SKM-1 (cell line): Measurements from ENCODE around the gene PLA2G3.
"Not testable (repeated sequence)": the region's sequence is repeated elsewhere in the genome, so short reads cannot be mapped to it uniquely, and the experiment has no call there.

ENCODE experiments used
- DNase-seq: peaks from one replicate; lab custom pipeline; 2025; ENCODE audit not compliant: unreplicated experiment; lab: John Stamatoyannopoulos, UW

The PLA2G3 gene

DNA sequence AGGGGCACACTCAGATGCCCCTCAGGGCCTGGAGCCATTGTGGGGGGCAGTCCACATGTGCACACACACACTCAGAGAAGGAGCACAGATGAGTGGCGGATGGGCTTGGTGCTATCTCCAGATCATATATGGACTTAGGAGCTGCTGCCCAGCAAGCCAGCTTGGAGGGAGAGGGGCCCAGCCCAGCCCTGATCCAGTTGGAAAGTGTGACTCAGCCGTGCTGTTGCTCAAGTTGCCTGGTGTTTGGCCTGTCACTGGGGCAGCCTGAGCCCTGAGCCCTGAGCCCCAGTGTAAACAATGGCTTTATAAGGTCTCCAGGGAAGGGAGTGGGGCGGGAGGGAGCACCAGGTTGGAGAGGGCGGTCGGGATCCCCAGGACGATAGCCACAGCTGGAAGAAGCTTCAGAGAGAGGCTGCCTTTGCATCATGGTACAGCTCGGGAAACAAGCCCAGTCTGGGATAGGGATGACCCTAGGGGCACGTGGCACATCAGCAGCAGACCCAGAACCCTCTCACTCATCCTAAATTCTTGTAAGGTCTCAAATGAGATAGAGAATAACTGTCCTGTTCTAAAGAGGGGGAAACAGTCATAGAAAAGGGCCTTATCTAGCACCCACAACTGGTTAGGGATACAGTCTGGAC lies 37.7 kb downstream of the PLA2G3 start:
- no peak for DNase-seq

DNA sequence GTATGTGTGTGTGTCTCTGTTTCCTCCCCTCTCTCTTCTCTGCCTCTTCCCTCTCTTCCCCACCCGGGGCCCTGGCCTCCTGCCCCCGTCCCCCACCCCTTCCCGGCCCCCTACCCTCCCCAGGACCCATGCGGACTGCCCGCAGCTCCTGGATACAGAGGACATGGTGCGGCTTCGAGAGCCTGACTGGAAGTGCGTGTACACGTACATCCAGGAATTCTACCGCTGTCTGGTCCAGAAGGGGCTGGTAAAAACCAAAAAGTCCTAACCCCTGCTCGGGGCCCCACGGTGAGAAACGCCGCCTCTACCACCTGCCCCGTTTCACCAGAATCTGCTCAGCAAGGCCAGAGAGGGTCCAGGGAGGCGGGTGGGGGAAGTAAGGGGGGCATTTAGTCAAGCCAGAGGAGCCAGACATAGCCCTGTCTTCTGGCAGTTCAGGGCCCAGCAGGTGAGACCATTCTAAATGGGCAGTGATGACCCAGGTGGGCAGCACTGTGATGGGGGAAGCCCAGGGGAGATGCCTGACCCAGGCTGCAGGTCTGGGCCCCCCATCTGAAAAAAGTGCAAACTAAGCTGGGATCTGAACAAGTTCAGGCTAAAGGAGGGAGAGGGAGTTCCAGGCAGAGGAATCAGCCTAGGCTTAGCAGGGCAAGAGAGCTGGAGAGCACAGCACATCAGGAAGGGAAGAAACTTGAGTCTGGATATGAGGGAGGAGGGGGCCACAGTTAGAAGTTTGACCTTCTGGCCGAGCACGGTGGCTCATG lies 39.4 kb downstream of the PLA2G3 start:
- DNase-seq, result no peak

DNA sequence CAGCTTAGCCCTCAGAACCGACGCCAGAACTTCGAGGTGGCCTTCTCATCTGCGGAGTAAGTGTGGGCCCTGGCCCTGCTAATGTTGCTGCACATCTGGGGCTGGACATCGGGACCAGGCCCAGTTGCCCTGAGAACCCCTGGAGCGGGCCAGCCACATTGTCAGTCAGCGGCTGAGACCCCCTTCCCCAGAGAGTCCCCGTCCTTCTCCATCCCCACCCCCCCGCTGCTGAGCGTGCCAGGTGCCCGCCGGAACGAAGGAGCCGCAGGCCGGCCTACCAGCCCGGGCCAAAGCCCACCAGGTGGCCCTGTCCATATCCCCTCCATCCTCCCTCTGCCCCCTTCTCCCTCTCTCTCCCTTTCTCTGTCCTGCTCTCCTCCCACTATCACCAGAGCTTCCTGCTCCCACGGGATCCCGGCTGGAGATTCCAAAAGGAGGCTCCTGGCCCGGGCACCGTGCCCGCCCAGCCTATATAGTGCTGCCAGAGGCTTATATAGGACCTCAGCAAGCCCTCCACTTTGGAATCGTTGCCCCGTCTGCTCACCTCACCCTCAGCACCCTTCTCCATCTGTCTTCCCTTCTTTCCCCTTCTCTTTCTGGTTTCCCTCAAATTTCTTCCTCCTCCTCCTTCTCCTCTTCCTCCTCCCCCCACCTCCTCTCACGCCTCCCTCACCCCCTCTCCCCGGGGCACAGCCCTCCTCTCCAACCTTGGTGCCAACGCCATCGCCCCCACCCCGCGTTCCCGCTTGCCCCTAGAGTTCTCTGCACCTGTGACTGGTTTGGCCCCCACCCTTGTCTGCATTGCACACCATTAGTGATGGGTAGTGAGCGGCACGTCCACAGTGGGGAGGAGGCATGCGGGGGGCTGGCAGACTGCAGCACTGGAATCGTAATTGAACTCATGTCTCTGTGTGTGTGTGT lies 40.2 kb downstream of the PLA2G3 start:
- DNase-seq, result no peak

DNA sequence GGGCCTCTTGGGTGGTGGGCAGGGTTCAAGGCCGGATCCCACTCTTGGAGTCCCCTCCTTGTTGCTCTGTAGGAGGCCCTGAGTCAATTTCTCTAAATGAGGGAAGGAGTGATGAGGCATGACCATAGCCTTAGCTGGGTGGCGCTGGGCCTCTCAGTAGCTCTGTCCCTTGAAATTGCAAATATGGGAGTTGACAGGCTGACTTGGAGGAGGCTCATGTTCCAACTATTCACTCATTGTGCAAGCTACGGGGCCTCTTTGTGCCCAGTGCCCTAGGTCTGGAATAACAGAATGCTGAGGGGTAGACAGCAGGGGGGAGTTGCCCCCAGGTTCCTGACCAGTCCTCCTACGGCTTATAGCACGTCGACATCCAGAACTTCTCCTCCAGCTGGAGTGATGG lies 40.9 kb downstream of the PLA2G3 start:
- DNase-seq, result no peak

DNA sequence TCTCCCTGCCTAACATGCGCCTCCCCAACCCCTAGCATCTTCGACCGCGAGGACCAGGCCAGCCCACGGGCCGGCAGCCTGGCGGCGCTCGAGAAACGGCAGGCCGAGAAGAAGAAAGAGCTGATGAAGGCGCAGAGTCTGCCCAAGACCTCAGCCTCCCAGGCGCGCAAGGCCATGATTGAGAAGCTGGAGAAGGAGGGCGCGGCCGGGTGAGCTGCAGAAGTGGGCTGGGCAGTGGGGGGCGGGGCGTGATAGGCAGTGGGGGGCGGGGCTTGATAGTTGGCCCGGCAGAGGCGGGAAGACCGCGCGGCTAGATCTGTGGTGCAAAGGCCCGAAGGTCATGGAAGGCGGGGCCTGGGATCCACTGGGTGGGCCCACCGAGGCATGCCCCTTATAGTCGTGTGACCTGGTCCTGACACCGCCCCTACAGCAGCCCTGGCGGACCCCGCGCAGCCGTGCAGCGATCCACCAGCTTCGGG lies 41.6 kb downstream of the PLA2G3 start:
- no peak for DNase-seq

DNA sequence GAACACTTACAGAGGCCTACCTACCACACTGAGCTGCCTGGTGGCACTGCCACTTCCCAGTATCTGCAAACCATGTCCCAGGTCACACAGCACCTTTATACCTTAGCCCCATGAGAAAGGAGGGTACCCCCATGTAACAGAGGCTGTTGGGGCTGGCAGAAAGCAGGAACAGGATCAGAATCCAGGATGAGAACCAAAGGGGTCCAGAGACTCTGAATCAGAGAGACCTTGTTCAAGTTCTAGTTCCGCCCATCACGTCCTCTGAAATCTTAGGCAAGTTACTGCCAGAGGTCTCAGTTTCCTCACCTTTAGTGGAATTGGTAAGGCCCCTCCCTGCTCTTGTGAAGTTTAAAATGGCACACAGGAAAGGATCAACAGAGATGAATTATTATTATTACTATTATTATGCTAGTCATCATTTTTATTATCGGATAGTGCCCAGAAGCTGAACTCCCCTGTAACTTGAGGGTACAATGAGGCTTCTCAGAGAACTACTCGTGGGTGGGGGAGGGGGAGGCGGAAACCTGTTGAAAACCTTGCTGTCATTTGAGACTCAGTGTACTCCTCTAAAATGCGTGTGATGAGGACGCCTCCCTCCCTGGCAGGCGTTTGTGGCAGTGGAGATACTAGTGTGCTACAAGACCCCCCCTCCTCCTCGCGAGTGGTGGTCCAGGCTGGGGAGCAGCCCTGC lies 42.2 kb downstream of the PLA2G3 start:
- DNase-seq, result no peak

DNA sequence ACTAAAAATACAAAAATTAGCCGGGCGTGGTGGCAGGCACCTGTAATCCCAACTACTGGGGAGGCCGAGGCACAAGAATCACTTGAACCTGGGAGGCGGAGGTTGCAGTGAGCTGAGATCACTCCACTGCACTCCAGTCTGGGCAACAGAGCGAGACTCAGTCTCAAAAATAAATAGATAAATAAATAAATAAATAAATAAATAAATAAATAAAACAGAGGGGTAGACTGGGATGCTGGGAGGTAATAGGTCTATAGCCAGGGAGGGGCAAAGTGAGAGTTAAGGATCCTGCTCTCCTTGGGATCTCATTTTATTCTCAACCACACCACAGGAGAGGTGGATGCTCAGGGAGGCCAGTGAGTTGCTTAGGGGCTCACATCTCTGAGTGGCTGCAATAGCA lies 42.8 kb downstream of the PLA2G3 start:
- not testable (repeated sequence) for DNase-seq

DNA sequence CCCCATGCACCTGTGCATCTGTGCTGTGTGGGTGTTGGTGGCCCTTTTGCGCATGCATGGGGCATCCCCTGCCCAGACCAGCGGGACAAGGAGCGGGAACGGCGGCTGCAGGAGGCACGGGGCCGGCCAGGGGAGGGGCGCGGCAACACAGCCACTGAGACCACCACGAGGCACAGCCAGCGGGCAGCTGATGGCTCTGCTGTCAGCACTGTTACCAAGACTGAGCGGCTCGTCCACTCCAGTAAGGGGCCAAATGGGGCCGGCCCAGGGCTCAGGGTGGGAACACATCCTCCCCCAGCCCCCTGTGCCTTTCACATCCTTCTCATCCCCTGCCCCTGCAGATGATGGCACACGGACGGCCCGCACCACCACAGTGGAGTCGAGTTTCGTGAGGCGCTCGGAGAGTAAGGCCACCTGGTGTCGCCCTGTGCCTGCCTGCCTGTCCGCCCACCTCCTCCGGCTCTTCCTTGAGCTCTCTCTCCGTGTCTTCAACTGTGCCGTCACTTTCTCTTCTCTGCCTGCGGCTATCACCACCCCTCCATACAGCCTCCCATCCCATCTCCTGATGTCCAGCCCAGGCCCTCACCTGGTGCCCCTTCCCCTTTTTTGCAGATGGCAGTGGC lies 43.5 kb downstream of the PLA2G3 start:
- DNase-seq, result no peak

DNA sequence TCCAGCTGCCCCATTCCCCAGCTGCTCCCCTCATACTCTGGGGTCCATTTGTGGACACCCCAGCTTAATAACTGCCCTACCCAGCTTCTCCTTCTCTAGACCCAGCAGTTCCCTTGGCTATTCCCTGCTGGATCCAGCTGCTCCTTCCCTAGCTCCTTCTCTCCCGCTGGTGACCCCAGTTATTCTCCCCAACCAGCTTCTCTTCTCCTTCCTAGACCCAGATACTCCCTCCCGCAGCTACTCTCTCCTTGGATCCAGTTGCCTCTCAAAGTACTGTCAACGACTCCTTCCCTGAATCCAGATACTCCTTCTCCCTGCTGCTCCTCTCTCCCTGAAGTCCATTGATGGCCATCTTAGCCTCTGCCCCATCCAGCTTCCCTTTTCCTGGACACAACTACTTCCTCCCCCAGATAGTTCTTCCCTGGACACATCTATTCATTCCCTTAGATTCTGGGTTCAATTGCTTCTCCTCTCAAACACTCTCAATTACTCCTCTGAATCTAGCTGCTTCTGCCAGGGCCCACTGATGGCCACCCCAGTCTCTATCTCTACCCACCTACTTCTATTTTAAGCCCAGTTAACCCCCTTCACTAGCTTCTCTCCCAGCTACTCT lies 44.6 kb downstream of the PLA2G3 start:
- DNase-seq, result no peak

DNA sequence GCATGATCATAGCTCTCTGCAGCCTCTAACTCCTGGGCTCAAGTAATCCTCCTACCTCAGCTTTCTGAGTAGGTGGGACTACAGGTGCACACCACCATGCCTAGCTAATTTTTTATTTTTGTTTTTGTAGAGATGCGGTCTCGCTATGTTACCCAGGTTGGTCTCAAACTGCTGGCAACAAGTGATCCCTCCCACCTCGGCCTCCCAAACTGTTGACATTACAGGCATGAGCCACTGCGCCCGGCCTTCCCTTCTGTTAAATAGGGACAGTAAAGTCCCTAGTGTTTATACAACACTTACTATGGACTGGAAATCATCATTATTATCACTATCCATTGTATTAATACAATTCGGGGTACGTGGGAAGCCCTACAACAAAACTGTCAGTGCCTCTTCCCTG lies 45.6 kb downstream of the PLA2G3 start:
- no peak for DNase-seq

DNA sequence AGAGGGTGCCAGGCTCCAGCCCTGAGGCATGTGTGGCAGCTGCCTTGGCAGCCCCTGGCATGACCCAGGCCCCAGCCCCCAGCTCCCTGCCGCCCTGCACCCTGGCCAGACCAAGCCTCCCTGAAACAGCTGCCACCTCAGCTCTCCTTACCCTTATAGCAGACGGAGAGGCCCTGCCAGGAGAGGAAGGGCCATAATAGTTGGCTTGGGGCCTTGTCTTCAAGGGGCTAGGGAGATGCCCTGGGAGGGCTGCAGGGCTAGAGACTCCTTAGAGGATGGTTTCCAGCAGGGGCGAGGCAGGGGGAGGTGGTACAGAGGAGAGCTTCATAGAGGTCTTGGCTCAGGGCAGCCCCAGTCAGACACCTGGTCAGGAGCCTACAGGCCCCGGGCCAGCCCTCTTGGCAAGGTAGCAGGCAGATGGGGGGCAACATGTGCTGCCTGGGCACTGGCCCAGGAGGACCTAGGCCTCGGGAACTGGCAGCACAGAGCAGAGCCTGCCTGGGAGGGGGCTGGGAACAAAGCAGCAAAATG lies 46.2 kb downstream of the PLA2G3 start:
- DNase-seq, result no peak

DNA sequence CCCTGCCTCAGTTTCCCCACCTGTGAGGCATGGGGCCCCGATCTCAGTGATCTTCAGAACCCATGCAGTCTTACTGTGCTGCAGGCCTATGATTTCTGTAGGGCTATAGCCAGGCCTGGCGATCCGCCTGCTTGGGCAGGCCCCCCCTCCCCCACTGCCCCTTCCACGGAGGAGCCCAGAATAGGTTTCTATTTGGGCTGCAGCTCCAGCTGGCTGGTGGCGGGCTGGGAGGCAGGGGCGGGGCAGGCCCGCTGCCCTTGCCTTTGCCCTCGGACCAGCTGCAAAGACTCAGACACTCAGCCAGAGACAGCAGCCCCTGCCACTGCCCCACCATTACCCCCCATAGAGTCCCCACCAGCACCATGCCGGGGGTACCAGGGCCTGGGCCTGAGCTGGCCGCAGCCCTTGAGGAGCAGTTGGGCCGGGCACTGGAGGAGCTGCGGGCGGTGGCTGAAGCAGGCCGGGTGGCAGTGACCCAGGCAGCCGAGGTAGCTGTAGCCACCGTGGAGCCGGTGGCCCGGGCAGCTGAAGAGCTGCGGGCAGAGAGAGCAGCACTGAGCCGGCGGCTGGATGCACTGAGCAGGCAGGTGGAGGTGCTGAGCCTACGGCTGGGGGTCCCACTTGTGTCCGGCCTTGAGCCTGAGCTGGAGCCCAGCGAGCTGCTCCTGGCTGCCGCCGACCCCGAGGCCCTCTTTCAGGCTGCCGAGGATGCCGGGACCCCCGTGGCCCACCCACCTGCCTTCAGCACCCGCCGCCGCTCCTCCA lies 47.0 kb downstream of the PLA2G3 start:
- no peak for DNase-seq

DNA sequence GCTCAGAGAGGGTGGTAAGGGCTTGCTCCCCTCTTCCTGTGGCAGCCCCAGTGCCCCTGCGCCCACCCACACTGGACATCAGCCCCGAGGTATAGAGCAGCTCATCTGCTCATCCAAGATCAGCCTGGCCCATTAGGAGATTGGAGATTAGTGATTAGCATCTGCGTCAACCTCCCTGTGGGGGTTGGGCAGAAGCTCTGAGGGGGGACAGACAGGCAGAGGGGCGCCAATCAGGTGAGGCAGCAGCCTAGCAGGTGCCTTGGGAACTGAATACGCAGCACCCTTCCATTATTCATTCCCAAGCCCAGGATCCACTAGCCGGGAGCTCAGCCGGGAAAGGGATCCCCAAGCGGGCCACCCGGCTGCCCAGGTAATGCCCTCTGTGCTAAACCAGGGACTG lies 48.1 kb downstream of the PLA2G3 start:
- DNase-seq, result no peak

DNA sequence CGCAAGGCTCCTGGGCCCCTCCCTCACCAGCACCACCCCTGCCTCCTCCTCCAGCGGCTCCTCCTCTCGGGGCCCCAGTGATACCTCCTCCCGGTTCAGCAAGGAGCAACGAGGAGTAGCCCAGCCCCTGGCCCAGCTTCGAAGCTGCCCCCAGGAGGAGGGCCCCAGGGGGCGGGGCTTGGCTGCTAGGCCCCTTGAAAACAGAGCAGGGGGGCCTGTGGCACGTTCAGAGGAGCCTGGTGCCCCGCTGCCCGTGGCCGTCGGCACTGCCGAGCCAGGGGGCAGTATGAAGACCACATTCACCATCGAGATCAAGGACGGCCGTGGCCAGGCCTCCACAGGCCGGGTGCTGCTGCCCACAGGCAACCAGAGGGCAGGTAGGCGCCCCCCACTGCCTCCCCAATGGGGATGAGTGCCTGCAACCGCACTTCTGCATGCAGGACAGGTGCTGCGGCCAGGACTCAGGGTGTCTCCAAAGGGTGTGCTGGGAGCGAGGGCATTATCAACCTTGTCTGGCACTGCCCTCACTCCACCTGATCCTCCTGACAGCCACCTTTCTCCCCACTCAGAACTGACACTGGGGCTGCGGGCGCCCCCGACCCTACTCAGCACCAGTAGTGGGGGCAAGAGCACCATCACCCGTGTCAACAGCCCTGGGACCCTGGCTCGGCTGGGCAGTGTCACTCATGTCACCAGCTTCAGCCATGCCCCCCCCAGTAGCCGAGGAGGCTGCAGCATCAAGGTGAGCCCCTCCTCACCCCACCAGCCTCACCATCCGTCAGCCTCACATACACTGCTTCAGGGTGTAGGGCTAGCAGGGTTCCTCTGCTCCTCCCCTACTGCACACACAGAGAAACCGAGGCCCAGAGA lies 49.0 kb downstream of the PLA2G3 start:
- no peak for DNase-seq

DNA sequence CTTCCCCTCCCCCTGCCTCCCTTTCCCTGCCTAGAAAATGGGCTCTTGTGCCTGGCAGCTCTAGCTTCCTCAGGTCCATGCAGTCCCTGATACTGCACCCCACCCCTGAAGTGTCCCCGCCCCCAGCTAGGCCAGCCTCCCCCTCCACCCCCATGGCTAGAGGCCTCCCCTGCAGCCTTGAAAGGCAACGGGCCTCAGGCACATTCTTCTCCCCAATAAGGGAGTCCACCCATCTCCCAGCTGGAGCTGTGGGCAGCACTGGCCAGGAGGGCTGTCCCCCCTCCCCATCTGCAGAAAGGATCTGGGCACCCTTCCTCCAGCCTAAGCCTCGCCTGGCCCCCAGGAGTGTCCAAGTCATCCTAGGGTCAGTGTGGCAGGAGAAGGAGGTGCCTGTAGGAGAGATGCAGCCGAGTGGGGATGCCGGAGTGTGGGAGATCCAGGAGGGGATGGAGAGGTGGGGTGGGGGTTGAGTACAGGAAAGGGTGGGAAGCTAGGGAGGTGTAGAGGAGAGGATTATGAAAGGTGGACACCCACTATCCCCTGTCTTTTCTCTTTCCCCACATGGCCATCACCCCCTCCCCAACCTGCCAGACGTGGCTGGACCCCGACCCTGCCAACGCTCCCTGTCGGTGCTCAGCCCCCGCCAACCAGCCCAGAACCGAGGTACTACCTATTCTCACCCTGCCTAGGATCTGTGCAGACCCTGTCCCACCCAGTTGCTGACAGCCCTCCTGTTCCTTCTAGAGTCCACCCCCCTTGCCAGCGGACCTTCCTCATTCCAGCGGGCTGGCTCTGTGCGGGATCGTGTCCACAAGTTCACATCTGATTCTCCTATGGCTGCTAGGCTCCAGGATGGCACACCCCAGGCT lies 49.9 kb downstream of the PLA2G3 start:
- DNase-seq, result no peak

DNA sequence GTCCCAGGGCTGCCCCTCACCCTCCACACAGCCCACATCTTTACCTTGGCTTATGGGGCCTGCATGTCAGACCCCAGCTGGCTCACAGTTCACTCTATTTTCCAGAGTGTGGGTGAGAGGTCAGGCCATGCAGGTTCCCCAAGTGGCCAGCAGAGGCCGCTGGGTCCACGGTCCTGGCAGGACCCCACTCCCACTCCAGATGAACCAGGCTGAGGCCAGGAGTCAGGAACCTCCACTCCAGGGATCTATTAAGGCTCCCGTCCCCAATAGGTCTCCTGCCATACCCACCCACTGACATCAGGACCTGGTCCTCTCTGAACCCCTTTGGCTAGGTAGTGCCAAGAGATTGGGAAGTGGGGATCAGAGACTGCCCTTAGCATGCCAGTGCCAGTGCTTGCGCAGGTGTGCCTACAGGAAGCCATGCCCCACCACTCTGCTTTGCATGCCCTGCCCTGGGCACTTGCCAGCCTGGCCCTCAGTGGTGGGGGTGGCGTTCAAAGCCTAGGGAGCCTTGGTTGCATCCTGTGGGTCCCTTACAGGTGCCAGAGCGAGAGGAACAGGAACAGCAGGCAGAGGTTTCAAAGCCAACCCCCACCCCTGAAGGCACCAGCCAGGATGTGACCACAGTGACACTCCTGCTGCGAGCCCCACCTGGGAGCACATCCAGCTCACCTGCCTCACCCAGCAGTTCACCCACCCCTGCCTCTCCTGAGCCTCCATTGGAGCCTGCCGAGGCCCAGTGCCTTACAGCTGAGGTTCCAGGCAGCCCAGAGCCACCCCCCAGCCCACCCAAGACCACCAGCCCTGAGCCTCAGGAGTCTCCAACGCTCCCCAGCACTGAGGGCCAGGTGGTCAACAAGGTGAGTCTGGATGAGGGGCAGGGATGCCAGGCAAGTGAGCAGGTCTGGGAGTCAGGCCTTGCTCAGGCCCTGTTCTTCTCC lies 50.9 kb downstream of the PLA2G3 start:
- no peak for DNase-seq
